Heart right ventricle (tissue), 16 donors: ENCODE results near the gene PNMA5. TPM values are rescaled to one million over a fixed set of nuclear protein-coding genes. Genes with fewer than 3 reads are reported as not detected.

ENCODE experiments used
- ATAC-seq, 8 donors: fragments of 200-7000 bp; cut with Tn5 transposase; one replicate each; pipeline ENCODE4 v1.9.1; 2020; ENCODE audit warnings: mild to moderate bottlenecking in 8 of 8, moderate library complexity in 8 of 8, moderate number of reproducible peaks in 1 of 8
- DNase-seq, 2 donors: peaks; one replicate each; pipeline ENCODE4 v3.0.0-alpha.2; 2020
- H3K27ac ChIP-seq, 10 donors: fragments of 200-600 bp; sonication (generic) in 2 of 10; one replicate each; pipeline versions ENCODE4 v1.5.0 to v1.8.0; 2020 to 2022; ENCODE audit warnings: mild to moderate bottlenecking in 3 of 10
- H3K27me3 ChIP-seq, 7 donors: fragments of 200-600 bp; one replicate each; pipeline ENCODE4 v1.8.0; 2021 to 2022; ENCODE audit warnings: mild to moderate bottlenecking in 2 of 7
- H3K36me3 ChIP-seq, 9 donors: fragments of 200-600 bp; sonication (generic) in 1 of 9; one replicate each; pipeline versions ENCODE4 v1.5.0 to v1.8.0; 2020 to 2022; ENCODE audit warnings: mild to moderate bottlenecking in 2 of 9
- H3K4me1 ChIP-seq, 9 donors: fragments of 200-600 bp; sonication (generic) in 1 of 9; one replicate each; pipeline versions ENCODE4 v1.5.0 to v1.8.0; 2020 to 2022; ENCODE audit warnings: mild to moderate bottlenecking in 4 of 9
- H3K4me3 ChIP-seq, 10 donors: fragments of 200-600 bp; sonication (generic) in 2 of 10; one replicate each; pipeline versions ENCODE4 v1.5.0 to v1.8.0; 2020 to 2022; ENCODE audit warnings: mild to moderate bottlenecking in 7 of 10, moderate library complexity in 2 of 10
- H3K9me3 ChIP-seq, 11 donors: fragments of 200-600 bp in 10 of 11; sonication (generic) in 2 of 11; one replicate each; pipeline versions ENCODE4 v1.5.0 to v1.8.0; 2013 to 2022; ENCODE audit warnings: mild to moderate bottlenecking in 2 of 11, control low read depth in 1 of 11, moderate library complexity in 1 of 11
- CTCF ChIP-seq, 9 donors: fragments of 200-600 bp; sonication (generic) in 2 of 9; IDR thresholded peaks; one replicate each; pipeline versions ENCODE4 v1.5.0 to v1.8.0; 2021 to 2022; ENCODE audit warnings: antibody characterized with exemption in 9 of 9, mild to moderate bottlenecking in 5 of 9, moderate library complexity in 1 of 9
- WGBS, 2 donors: extraction: QIAGEN DNeasy Blood & Tissue Kit; methylation state at CpG; one replicate each; pipeline ENCODE4 v1.1.7; 2013; ENCODE audit warnings: inconsistent platforms in 1 of 2; 5-methylcytosine and 5-hydroxymethylcytosine counted together
- intact Hi-C, 10 donors: fragments of 100-400 bp; cut with DNase I; formaldehyde crosslinking; loops; one replicate each; pipeline versions ENCODE4 v1.11.1 to v1.14.2; 2022
- polyA plus RNA-seq, 2 donors: library from polyadenylated mRNA; stranded (reverse); fragments of 200-250 nt; gene quantifications; one replicate each; pipeline ENCODE4 v1.2.3, GENCODE V29; 2013
- total RNA-seq, 10 donors: library from RNA; stranded (reverse); fragmentation: NEBNext Ultra II Directional in 3 of 10; extraction: Animal tissue kit (Norgen Biotek cat#: 25700) in 3 of 10; gene quantifications; one replicate each; pipeline versions ENCODE4 v1.2.1 to v1.2.4, GENCODE V29; 2021 to 2023
- donor health status: Arrhythmogenic right ventricular cardiomyopathy.
- donor health status: ischemic (EF 13 %, LVEDD 7.1; RV severe dilation, severe dysfunction).
- donor health status: healthy with polysubstance abuse.
- donor health status: DM: no; HTN: yes; CAD: no.
- donor health status: DM: no; HTN: no; CAD: no.
- donor health status: ischemic (EF 25% LVEDD 6.9; RV normal size, moderate dysfunction).
- donor health status: ischemic (EF 25% LVEDD 5.7; RV mildly dilated, moderate dysfunction).
- donor health status: healthy.
- donor health status: DM: yes; HTN: yes; CAD: no.
- donor health status: Ischemic cardiomyopathy.
- donor health status: ischemic (EF 35%, LVEDD 5.7; RV mildly dilated, moderate dysfunction).
- donor health status: nonischemic (EF 11% LVEDD 7.7; RV severe dilation, severe dysfunction).
- donor health status: DM: yes; HTN: yes; CAD: no.
- donor health status: PGD.
- donor health status: ischemic (EF 29% LVEDD 5.4; RV normal size, mild dysfunction).
- donor health status: nonischemic (EF 23%, LVEDD 6.1; RV moderate dilation, normal function).

The PNMA5 gene
- total and polyA plus RNA-seq, 12 donors = not detected

- peaks cover 0 to 5% (median 0%) of the 10 kb centered on the region in 7 donors for H3K27me3 ChIP-seq
- DNase-seq = no peak
- no peak for TF ChIP-seq CTCF (IDR thresholded peaks at IDR 0.05)
- no peaks in the 10 kb centered on the region for H3K9me3 ChIP-seq
- WGBS, 2 donors = 97 to 98% methylated on average over 10 to 11 of the region's 11 CpGs
- no peak overlapping the region for H3K27ac ChIP-seq
- no peak overlapping the region for H3K4me3 ChIP-seq
- ATAC-seq = no peak
- H3K36me3 ChIP-seq = no peaks in the 10 kb centered on the region
- peaks cover 0 to 13% (median 0%) of the 10 kb centered on the region in 9 donors for H3K4me1 ChIP-seq
- intact Hi-C loops = loop anchor here in 1 of 10 donors (10.0 kb wide), 2 partner anchors 530 to 720 kb away; partner anchors contain the start of gene HAUS7
These were observed 48.6 kb downstream of the PNMA5 start for GRCh38 chrX:152945021-152945979.

GRCh38 chrX:152943826-152944225, 50.1 kb downstream of the PNMA5 start:
- Histone ChIP-seq H3K4me1 (peaks cover 0 to 13% (median 0%) of the 10 kb centered on the region in 9 donors), H3K4me3 (no peak overlapping the region), H3K36me3 (no peaks in the 10 kb centered on the region), H3K27me3 (no peaks in the 10 kb centered on the region), H3K27ac (no peak overlapping the region), H3K9me3 (no peaks in the 10 kb centered on the region)
- DNase-seq (no peak), ATAC-seq (no peak)
- intact Hi-C loops = loop anchor here in 2 of 10 donors (5.0 to 10.0 kb wide), 3 partner anchors 528 to 721 kb away; partner anchors contain the start of gene HAUS7 (in 2 of the 2)
- WGBS, 2 donors = 92 to 100% methylated on average over 1 of the region's 1 CpG
- no peak for TF ChIP-seq CTCF (IDR thresholded peaks at IDR 0.05)

- H3K4me3 ChIP-seq = peak overlapping the region; percentile 41 to 69 (median 60)
- ATAC-seq = peak in 4 of 8 donors; percentile 8 to 19 (median 14)
- TF ChIP-seq CTCF (IDR thresholded peaks at IDR 0.05) = no peak
- no peaks in the 10 kb centered on the region for H3K9me3 ChIP-seq
- intact Hi-C loops = loop anchor here in 2 of 10 donors (5.0 to 10.0 kb wide), 3 partner anchors 530 to 723 kb away; partner anchors contain the start of gene HAUS7 (in 2 of the 2)
- peak overlapping the region in 9 of 10 donors; percentile 68 to 89 (median 82) for H3K27ac ChIP-seq
- H3K4me1 ChIP-seq = peaks cover 0 to 13% (median 0%) of the 10 kb centered on the region in 9 donors
- 46 to 62% methylated on average over 8 to 11 of the region's 11 CpGs for WGBS, 2 donors
- H3K27me3 ChIP-seq = no peaks in the 10 kb centered on the region
- DNase-seq = no peak
- H3K36me3 ChIP-seq = no peaks in the 10 kb centered on the region
These were observed 51.9 kb downstream of the PNMA5 start for GRCh38 chrX:152942077-152942442.

GRCh38 chrX:152941328-152942076, 52.4 kb downstream of the PNMA5 start:
- no peaks in the 10 kb centered on the region for H3K36me3 ChIP-seq
- no peaks in the 10 kb centered on the region for H3K9me3 ChIP-seq
- H3K27me3 ChIP-seq = no peaks in the 10 kb centered on the region
- peak overlapping the region in 9 of 10 donors; percentile 68 to 89 (median 82) for H3K27ac ChIP-seq
- peak; percentile 94 to 99 (median 98) for ATAC-seq
- H3K4me3 ChIP-seq = peak overlapping the region; percentile 41 to 69 (median 60)
- peak; percentile 89 to 90 for DNase-seq
- intact Hi-C loops = loop anchor here in 2 of 10 donors (5.0 to 10.0 kb wide), 3 partner anchors 531 to 723 kb away; partner anchors contain the start of gene HAUS7 (in 2 of the 2)
- WGBS, 2 donors = 0 to 1% methylated on average over 57 to 69 of the region's 70 CpGs
- peak; percentile 52 to 91 (median 83) for TF ChIP-seq CTCF (IDR thresholded peaks at IDR 0.05)
- peaks cover 0 to 13% (median 0%) of the 10 kb centered on the region in 9 donors for H3K4me1 ChIP-seq
